Measurements from ENCODE around the gene IL17RD. TPM values are rescaled to one million over a fixed set of nuclear protein-coding genes. Genes with fewer than 3 reads are reported as not detected.

IL17RD gene
- total RNA-seq, 6 experiments from 2014 or later = under 0.01 to 0.40 (median 0.29) TPM

DNA sequence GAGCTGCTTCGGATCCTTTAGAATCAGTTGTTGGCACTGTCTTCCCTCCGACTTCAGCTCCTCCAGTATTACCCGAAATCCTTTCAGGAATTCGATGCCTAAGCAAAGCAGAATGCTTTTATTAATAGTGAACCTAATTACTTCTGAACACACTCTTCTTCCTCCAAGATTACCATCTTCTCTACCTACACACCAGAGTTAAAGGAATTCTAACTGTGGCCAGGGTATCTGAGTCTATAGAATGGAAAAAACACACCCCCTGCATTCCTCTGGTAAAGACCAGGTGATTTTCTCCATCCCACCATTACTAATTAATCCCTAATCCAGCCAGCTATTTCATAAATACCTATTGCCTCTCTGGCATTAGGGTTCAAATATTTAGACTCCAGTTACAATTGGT is 54.9 kb downstream of the IL17RD start:
- Histone ChIP-seq H3K27ac (no peak overlapping the region), H3K27me3 (no peaks in the 10 kb centered on the region), H3K4me3 (no peak overlapping the region), H3K9me3 (no peaks in the 10 kb centered on the region), H3K4me1 (no peaks in the 10 kb centered on the region), H3K36me3 (no peaks in the 10 kb centered on the region)
- no peak for TF ChIP-seq POLR2A (IDR thresholded peaks at IDR 0.05)
- TF ChIP-seq, protein P1, sequence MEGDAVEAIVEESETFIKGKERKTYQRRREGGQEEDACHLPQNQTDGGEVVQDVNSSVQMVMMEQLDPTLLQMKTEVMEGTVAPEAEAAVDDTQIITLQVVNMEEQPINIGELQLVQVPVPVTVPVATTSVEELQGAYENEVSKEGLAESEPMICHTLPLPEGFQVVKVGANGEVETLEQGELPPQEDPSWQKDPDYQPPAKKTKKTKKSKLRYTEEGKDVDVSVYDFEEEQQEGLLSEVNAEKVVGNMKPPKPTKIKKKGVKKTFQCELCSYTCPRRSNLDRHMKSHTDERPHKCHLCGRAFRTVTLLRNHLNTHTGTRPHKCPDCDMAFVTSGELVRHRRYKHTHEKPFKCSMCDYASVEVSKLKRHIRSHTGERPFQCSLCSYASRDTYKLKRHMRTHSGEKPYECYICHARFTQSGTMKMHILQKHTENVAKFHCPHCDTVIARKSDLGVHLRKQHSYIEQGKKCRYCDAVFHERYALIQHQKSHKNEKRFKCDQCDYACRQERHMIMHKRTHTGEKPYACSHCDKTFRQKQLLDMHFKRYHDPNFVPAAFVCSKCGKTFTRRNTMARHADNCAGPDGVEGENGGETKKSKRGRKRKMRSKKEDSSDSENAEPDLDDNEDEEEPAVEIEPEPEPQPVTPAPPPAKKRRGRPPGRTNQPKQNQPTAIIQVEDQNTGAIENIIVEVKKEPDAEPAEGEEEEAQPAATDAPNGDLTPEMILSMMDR (IDR thresholded peaks at IDR 0.05) = no peak
- ATAC-seq (no peak), DNase-seq (no peak)
- WGBS (ENCODE audit: insufficient coverage, low coverage, low lambda C conversion rate, missing lambda C conversion rate) = 71% methylated on average over 4 of the region's 4 CpGs
- intact Hi-C loops (cut with DNase I) = no loop called here

DNA sequence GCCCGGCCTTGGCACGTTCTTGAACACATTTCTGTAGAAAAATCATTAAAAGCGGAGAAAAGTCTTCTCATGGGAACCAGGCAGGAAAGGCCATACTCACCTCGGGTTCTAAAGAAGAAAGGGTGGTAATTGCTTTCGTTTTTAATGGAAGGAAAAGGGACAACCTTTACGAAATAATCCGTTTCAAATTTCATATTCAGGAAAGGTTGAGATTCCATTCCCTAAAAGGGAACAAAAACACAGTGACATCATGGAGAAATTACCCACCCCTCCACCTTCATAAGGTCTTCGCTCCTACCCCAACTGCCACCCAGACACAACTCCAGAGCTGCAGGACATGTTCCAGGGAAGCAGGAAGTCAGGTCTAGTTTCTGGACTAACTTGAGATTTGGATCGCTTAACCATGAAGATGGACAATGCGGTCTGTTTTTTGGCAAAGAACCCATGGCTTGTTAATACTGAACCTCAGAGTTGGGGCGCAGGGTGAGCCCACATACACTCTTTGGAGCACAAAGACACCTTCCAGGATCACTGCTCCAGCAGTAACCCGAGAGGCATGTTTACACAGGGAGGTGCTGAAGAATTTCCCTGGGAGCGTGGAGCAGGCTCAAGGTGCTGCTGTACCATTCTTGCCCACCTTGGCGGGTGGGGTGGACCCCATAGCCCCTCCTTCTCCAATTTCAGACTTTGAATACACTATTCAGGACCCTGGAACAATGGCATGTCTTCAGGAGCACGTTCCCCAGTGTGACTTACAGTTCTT is 55.5 kb downstream of the IL17RD start:
- intact Hi-C loops (cut with DNase I) = no loop called here
- TF ChIP-seq, protein P1 (IDR thresholded peaks at IDR 0.05) = no peak
- no peak for TF ChIP-seq POLR2A (IDR thresholded peaks at IDR 0.05)
- no peak for ATAC-seq

DNA sequence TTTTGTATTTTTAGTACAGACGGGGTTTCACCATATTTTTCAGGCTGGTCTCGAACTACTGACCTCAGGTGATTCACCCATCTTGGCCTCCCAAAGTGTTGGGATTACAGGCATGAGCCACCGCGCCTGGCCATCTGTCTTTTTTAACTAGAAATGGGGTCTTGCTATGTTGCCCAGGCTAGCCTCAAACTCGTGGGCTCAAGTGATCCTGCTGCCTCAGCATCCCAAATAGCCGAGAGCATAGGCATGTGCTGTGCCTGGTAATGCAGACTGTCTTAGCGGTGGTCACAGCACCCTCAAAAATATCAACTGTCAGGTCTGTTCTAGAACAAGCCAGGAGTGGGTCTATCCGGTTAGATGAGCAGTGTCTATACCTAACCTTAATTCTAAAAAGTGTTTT is 56.5 kb downstream of the IL17RD start:
- intact Hi-C loops (cut with DNase I) = no loop called here
- Histone ChIP-seq H3K4me3 (no peak overlapping the region), H3K27me3 (no peaks in the 10 kb centered on the region), H3K36me3 (no peaks in the 10 kb centered on the region), H3K27ac (no peak overlapping the region), H3K9me3 (no peaks in the 10 kb centered on the region), H3K4me1 (no peaks in the 10 kb centered on the region)
- ATAC-seq = no peak
- no peak for TF ChIP-seq POLR2A (IDR thresholded peaks at IDR 0.05)
- no peak for DNase-seq
- 86% methylated on average over 7 of the region's 8 CpGs for WGBS (ENCODE audit: insufficient coverage, low coverage, low lambda C conversion rate, missing lambda C conversion rate)

More for the DNA sequence above, 55.5 kb downstream of the IL17RD start:
- Histone ChIP-seq H3K4me3 (no peak overlapping the region), H3K4me1 (no peaks in the 10 kb centered on the region), H3K36me3 (no peaks in the 10 kb centered on the region), H3K27ac (no peak overlapping the region), H3K27me3 (no peaks in the 10 kb centered on the region), H3K9me3 (no peaks in the 10 kb centered on the region)
- WGBS (ENCODE audit: insufficient coverage, low coverage, low lambda C conversion rate, missing lambda C conversion rate) = 63% methylated on average over 11 of the region's 15 CpGs
- DNase-seq = no peak

DNA sequence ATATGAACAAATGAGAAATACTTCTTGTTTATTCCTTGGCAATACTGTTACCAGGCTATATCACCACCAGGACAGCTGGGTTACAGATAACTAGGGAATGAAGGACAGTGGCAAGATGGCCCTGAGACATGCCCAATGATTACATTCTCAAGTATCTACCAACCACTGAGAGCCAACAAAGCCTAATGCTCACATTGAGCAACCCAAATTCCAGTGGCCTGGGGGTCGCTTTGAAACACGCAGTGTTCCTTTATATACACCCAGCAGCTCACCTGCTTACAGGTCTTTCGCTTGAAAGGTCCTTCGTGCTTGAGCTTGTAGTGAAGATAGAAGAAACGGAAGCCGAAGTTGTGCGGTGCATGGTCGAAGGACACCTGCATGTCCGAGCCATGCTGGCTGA is 59.6 kb downstream of the IL17RD start:
- intact Hi-C loops (cut with DNase I) = no loop called here
- 93% methylated on average over 9 of the region's 9 CpGs for WGBS (ENCODE audit: insufficient coverage, low coverage, low lambda C conversion rate, missing lambda C conversion rate)
- Histone ChIP-seq H3K27ac (no peak overlapping the region), H3K36me3 (no peaks in the 10 kb centered on the region), H3K4me3 (no peak overlapping the region), H3K9me3 (no peaks in the 10 kb centered on the region), H3K4me1 (no peaks in the 10 kb centered on the region), H3K27me3 (no peaks in the 10 kb centered on the region)
- ATAC-seq (no peak), DNase-seq (no peak)
- no peak for TF ChIP-seq POLR2A (IDR thresholded peaks at IDR 0.05)
- TF ChIP-seq, protein P1 (IDR thresholded peaks at IDR 0.05) = no peak

DNA sequence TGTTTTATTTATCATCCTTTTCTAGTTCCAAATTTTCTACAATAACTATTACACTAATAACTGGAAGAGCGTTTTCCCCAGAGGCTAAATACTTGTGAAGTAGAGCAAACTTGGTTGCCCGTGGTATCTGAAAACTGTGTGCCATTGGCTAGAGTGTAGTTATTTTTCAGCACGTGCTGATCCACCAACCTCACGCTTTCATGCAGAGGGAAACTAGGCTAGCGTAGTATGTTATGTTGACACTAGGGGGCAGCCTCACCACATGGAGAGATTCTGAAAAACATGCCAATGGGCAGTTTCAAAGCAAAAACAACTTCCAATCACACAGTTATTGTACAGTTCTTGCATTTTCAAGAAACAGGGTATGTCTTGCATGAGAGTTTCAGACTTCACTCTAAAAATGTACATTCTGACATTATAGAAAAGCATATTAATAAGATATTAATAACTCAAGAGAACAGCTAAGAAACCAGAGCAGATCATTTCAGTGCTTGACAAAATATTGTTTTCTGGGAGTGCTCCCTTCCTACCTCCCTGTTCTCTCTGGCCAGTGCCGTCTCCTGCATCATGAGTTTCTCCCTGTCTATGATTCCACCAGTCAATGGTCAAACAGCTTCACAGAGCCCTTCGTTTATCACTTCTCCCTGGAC is 65.0 kb downstream of the IL17RD start:
- no peak for TF ChIP-seq POLR2A (IDR thresholded peaks at IDR 0.05)
- TF ChIP-seq, protein P1 (IDR thresholded peaks at IDR 0.05) = peak; percentile 84 to 93 (median 90)
- intact Hi-C loops (cut with DNase I) = no loop called here
- no peaks in the 10 kb centered on the region for H3K27me3 ChIP-seq
- no peaks in the 10 kb centered on the region for H3K4me1 ChIP-seq
- peak; percentile 92 to 97 (median 94) for ATAC-seq
- WGBS (ENCODE audit: insufficient coverage, low coverage, low lambda C conversion rate, missing lambda C conversion rate) = 9% methylated on average over 7 of the region's 7 CpGs
- no peaks in the 10 kb centered on the region for H3K36me3 ChIP-seq
- DNase-seq = peak in 1 of 3 donors; percentile 66
- no peak overlapping the region for H3K4me3 ChIP-seq
- no peaks in the 10 kb centered on the region for H3K9me3 ChIP-seq
- no peak overlapping the region for H3K27ac ChIP-seq
